ENCODE data around the gene ZNF26. TPM values are rescaled to one million over a fixed set of nuclear protein-coding genes. Genes with fewer than 3 reads are reported as not detected.

ZNF26 gene
- total RNA-seq, 1 donor from 2014 or later: 15.9 TPM

DNA sequence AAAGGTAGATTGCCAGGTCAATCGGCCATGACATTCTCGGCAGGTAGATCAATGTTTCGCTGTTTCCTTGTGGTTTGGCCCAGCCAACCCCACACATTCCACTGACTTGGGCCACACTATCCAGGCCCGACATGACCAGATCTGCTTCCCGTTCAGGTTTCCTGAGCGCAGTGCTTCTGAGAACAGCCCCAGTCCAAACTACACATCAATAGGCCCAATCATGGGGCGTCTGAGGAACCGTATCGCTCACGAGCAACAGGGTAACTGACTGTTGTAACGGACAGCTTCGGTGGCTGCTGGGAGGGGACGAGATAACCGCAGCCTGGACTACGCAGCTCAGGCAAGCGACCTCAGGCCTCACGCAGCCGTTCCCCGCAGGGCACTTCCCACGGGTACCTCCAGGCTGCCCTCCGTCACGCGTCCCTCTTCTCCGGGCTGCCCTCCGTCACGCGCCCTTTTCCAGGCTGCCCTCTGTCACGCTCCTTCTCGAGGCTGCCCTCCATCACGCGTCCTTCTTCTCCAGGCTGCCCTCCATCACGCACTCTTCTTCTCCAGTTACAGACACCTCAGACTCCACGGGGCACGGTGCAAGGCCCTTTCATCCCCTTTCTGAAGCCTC is 44.7 kb upstream of the ZNF26 start:
- Mint-ChIP-seq H3K4me3 (ENCODE audit: unreplicated experiment) (no peak overlapping the region), H3K9me3 (ENCODE audit: unreplicated experiment) (peaks cover 26% of the 10 kb centered on the region), H3K27ac (ENCODE audit: unreplicated experiment) (no peak overlapping the region), H3K27me3 (ENCODE audit: unreplicated experiment) (peaks cover 5% of the 10 kb centered on the region), H3K4me1 (ENCODE audit: low read depth, unreplicated experiment) (no peaks in the 10 kb centered on the region), H3K36me3 (ENCODE audit: unreplicated experiment) (peaks cover 58% of the 10 kb centered on the region)
- no peak for DNase-seq
- TF ChIP-seq, protein P1, sequence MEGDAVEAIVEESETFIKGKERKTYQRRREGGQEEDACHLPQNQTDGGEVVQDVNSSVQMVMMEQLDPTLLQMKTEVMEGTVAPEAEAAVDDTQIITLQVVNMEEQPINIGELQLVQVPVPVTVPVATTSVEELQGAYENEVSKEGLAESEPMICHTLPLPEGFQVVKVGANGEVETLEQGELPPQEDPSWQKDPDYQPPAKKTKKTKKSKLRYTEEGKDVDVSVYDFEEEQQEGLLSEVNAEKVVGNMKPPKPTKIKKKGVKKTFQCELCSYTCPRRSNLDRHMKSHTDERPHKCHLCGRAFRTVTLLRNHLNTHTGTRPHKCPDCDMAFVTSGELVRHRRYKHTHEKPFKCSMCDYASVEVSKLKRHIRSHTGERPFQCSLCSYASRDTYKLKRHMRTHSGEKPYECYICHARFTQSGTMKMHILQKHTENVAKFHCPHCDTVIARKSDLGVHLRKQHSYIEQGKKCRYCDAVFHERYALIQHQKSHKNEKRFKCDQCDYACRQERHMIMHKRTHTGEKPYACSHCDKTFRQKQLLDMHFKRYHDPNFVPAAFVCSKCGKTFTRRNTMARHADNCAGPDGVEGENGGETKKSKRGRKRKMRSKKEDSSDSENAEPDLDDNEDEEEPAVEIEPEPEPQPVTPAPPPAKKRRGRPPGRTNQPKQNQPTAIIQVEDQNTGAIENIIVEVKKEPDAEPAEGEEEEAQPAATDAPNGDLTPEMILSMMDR (IDR thresholded peaks at IDR 0.05; ENCODE audit: partially characterized antibody, unreplicated experiment): no peak

DNA sequence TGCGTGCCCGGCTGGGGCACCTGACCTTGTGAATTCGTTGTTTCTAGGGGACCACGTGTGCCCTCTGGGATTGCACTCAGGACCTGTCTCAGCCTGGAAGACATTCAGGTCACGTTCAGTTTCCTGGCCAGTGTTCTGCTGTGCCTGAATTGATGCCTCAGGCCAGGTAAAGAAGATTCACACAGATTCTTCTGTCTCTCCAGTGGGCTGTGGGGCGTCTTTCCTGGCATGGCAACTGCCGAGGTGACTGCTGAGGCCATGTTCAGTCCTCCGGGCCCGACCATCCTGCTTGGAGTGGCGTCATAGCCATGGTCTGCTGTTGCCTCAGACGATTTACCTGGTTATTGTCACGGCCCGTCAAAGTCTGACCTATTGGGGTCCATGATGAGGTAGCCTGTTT is 43.6 kb upstream of the ZNF26 start:
- H3K27me3 Mint-ChIP-seq (ENCODE audit: unreplicated experiment): peaks cover 5% of the 10 kb centered on the region
- TF ChIP-seq, protein P1 (IDR thresholded peaks at IDR 0.05; ENCODE audit: partially characterized antibody, unreplicated experiment): no peak
- H3K4me1 Mint-ChIP-seq (ENCODE audit: low read depth, unreplicated experiment): no peaks in the 10 kb centered on the region
- H3K4me3 Mint-ChIP-seq (ENCODE audit: unreplicated experiment): no peak overlapping the region
- DNase-seq: no peak
- peaks cover 50% of the 10 kb centered on the region for H3K36me3 Mint-ChIP-seq (ENCODE audit: unreplicated experiment)
- peaks cover 26% of the 10 kb centered on the region for H3K9me3 Mint-ChIP-seq (ENCODE audit: unreplicated experiment)
- no peak overlapping the region for H3K27ac Mint-ChIP-seq (ENCODE audit: unreplicated experiment)

DNA sequence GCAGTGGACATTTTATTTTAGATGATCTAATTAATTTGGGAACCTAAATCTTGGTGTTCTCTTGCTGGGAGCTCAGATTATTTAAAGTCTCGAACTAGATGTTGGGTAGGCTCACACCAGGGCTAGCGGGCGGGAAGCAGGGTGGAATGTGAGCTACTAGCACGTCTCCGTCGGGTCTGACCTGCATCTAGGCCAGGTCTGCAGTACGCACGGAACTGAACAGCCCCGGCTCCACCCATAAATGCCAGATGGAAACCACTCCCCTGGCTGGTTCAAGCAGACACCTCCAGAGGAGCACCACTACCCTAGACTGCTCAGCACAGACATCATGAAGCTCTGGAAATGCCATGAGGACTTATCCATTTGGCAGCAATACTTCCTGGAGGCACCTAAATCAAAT is 40.4 kb upstream of the ZNF26 start:
- Mint-ChIP-seq H3K9me3 (ENCODE audit: unreplicated experiment) (peaks cover 39% of the 10 kb centered on the region), H3K27ac (ENCODE audit: unreplicated experiment) (no peak overlapping the region), H3K4me3 (ENCODE audit: unreplicated experiment) (peak overlapping the region; percentile 8), H3K36me3 (ENCODE audit: unreplicated experiment) (peaks cover 59% of the 10 kb centered on the region), H3K27me3 (ENCODE audit: unreplicated experiment) (peaks cover 4% of the 10 kb centered on the region), H3K4me1 (ENCODE audit: low read depth, unreplicated experiment) (no peaks in the 10 kb centered on the region)
- TF ChIP-seq, protein P1 (IDR thresholded peaks at IDR 0.05; ENCODE audit: partially characterized antibody, unreplicated experiment): no peak
- DNase-seq: no peak

DNA sequence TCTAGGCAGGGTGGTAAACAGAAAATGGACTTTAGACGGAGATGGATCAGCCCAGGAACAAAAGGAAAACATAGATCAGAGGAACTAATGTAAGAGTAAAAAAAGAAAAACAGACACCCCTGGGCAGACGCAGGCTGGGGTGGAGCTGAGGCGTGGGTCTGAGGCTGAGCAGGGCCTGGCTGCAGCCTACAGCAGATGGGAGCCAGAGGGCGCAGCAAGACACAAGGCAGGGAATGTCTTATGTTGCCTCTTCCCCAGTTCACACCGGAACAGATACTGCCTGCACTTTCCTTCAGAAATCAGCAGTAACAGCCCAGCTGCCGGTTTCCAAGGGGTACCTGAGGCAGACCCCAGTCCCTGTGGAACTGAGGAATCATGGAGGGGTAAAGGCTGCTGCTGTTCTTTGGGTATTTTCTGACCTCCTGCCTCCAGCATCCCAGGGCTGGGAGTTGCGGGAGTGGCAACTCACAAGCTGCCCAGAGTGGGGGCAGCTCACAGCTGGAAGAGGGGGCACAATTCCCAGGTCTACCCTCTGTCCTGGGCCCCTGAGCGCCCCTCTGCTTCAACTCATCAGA is 39.8 kb upstream of the ZNF26 start:
- Mint-ChIP-seq H3K9me3 (ENCODE audit: unreplicated experiment) (peaks cover 33% of the 10 kb centered on the region), H3K27ac (ENCODE audit: unreplicated experiment) (no peak overlapping the region), H3K4me1 (ENCODE audit: low read depth, unreplicated experiment) (no peaks in the 10 kb centered on the region), H3K36me3 (ENCODE audit: unreplicated experiment) (peaks cover 54% of the 10 kb centered on the region), H3K4me3 (ENCODE audit: unreplicated experiment) (peak overlapping the region; percentile 8), H3K27me3 (ENCODE audit: unreplicated experiment) (peaks cover 3% of the 10 kb centered on the region)
- DNase-seq: no peak
- TF ChIP-seq, protein P1 (IDR thresholded peaks at IDR 0.05; ENCODE audit: partially characterized antibody, unreplicated experiment): no peak
